Calu3 (cell line): ENCODE measurements around the gene SLC6A20. TPM values are rescaled to one million over a fixed set of nuclear protein-coding genes. Genes with fewer than 3 reads are reported as not detected.

Experiments
- BruUV-seq: library from RNA; stranded (reverse); fragments of 400-500 nt; replicated peaks from 2 replicates; lab custom pipeline; 2021; lab: Mats Ljungman, UMichigan
- CTCF ChIA-PET: fragments of 300-600 bp; sonication (Branson Sonifier 250); formaldehyde crosslinking; loops from one replicate; lab custom pipeline; 2022; ENCODE audit warnings: antibody characterized with exemption; lab: Charles Lee
- DNase-seq: peaks from one replicate; pipeline ENCODE4 v3.0.0; 2022
- H3K27ac Mint-ChIP-seq: one replicate; pipeline ENCODE4 v1.8.0; 2022; ENCODE audit warnings: mixed read lengths; ENCODE audit not compliant: unreplicated experiment
- H3K27me3 Mint-ChIP-seq: one replicate; pipeline ENCODE4 v1.8.0; 2022; ENCODE audit warnings: mixed read lengths; ENCODE audit not compliant: unreplicated experiment
- H3K36me3 Mint-ChIP-seq: one replicate; pipeline ENCODE4 v1.8.0; 2022; ENCODE audit warnings: mild to moderate bottlenecking, moderate library complexity, mixed read lengths; ENCODE audit not compliant: insufficient read depth, unreplicated experiment
- H3K4me1 Mint-ChIP-seq: one replicate; pipeline ENCODE4 v1.8.0; 2022; ENCODE audit warnings: mild to moderate bottlenecking, low read depth, mixed read lengths; ENCODE audit not compliant: unreplicated experiment
- H3K4me3 Mint-ChIP-seq: one replicate; pipeline ENCODE4 v1.8.0; 2022; ENCODE audit warnings: mild to moderate bottlenecking, low read depth, moderate library complexity, mixed read lengths; ENCODE audit not compliant: unreplicated experiment
- H3K9me3 Mint-ChIP-seq: one replicate; pipeline ENCODE4 v1.8.0; 2022; ENCODE audit warnings: low read depth, mixed read lengths; ENCODE audit not compliant: unreplicated experiment
- CTCF ChIP-seq: fragments of 200-600 bp; IDR thresholded peaks from one replicate; pipeline ENCODE4 v1.8.0; 2022; ENCODE audit warnings: antibody characterized with exemption; ENCODE audit not compliant: unreplicated experiment
- intact Hi-C: fragments of 100-400 bp; cut with micrococcal nuclease; formaldehyde crosslinking; loops from one replicate; pipeline ENCODE4 v1.10.0; 2022; ENCODE audit not compliant: unreplicated experiment
- total RNA-seq: library from RNA; stranded (reverse); gene quantifications from 2 replicates; pipeline ENCODE4 v1.2.3, GENCODE V29; 2022

SLC6A20 gene
- total RNA-seq, 1 experiment from 2014 or later, result 2.1 TPM

DNA sequence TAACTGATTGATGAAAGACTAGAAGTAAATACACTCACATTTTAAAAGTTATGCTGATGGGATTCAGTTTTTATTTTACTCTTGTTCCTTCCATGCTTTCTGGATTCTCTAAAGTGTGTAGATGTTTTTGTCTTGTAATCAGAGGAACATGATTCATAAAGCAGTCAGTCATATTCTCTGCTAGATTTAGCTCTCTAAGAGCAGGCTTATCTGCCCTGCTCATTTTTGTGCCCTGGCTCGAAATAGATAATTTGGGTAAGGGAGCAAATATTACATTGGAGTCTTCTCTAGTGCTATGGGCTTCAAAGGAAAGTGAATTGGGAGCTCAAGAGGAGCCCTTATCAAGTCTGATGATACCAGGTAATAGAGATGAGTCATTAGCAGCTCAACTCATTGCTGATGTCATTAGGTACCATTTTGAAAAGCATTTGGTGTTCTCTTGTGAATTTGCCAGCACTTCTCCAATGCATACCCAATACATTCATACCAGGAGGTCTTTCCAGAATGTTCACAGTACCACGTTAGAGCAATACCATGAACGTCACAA lies 79.5 kb downstream of the SLC6A20 start:
- intact Hi-C loops, result no loop called here
- H3K4me3 Mint-ChIP-seq, result no peak overlapping the region
- H3K36me3 Mint-ChIP-seq, result peaks cover 8% of the 10 kb centered on the region
- BruUV-seq, result no TSS peak
- no peak for DNase-seq
- H3K27ac Mint-ChIP-seq, result no peak overlapping the region
- no peaks in the 10 kb centered on the region for H3K27me3 Mint-ChIP-seq
- no peak for TF ChIP-seq CTCF
- CTCF ChIA-PET, result interaction anchor here (0.9 kb wide), 1 partner anchor 13 kb away, joined by 3 read pairs; no protein-coding TSS in a partner anchor
- no peaks in the 10 kb centered on the region for H3K9me3 Mint-ChIP-seq
- no peaks in the 10 kb centered on the region for H3K4me1 Mint-ChIP-seq

GRCh38 chr3:45715945-45716344 lies 80.4 kb downstream of the SLC6A20 start:
- BruUV-seq, result no TSS peak
- no peaks in the 10 kb centered on the region for H3K4me1 Mint-ChIP-seq
- CTCF ChIA-PET, result interaction anchor here (0.5 kb wide), 1 partner anchor 211 kb away, joined by 3 read pairs; no protein-coding TSS in a partner anchor
- no peak overlapping the region for H3K27ac Mint-ChIP-seq
- TF ChIP-seq CTCF, result no peak
- intact Hi-C loops, result no loop called here
- H3K27me3 Mint-ChIP-seq, result no peaks in the 10 kb centered on the region
- DNase-seq, result no peak
- no peak overlapping the region for H3K4me3 Mint-ChIP-seq
- H3K36me3 Mint-ChIP-seq, result peaks cover 15% of the 10 kb centered on the region
- H3K9me3 Mint-ChIP-seq, result no peaks in the 10 kb centered on the region

DNA sequence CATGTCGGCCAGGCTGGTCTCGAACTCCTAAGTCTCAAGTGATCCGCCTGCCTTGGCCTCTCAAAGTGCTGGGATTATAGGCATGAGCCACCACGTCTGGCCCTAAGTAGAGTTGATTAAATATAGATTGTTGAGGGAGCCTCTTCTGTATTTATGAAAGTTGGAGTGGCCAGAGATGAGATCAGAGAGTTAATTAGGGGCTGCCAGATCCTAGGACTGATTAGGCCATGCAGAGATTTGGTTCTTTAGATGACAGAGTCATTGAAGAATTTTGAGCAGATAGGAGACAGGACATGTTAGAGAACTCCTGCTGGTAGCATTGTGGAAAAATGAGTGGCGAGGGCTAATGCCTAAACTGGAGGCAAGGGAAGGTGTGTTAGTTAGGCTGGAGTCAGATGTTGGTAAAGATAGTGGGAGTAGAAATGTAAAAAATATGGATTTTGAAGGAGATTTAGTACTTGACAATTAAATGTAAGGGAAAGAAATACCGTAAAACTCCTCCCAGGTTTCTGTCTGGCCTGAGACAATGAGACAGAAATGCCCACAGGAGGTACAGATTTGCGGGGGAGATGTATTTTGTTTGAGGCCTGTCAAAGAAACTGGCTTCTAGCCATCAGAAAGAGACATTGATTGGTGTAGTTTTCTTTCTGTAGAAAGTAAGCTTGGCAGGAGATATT lies 83.8 kb downstream of the SLC6A20 start:
- Mint-ChIP-seq H3K9me3 (no peaks in the 10 kb centered on the region), H3K4me3 (no peak overlapping the region), H3K36me3 (peaks cover 18% of the 10 kb centered on the region), H3K27me3 (no peaks in the 10 kb centered on the region), H3K4me1 (no peaks in the 10 kb centered on the region), H3K27ac (no peak overlapping the region)
- intact Hi-C loops, result no loop called here
- no peak for DNase-seq
- BruUV-seq, result no TSS peak
- CTCF ChIA-PET, result interaction anchor here (1.3 kb wide), 1 partner anchor 24 kb away, joined by 4 read pairs; the partner anchor contains the start of gene SACM1L
- TF ChIP-seq CTCF, result no peak

GRCh38 chr3:45711931-45712330 lies 84.4 kb downstream of the SLC6A20 start:
- DNase-seq, result no peak
- BruUV-seq, result no TSS peak
- H3K27ac Mint-ChIP-seq, result no peak overlapping the region
- CTCF ChIA-PET, result no interaction called here
- H3K9me3 Mint-ChIP-seq, result no peaks in the 10 kb centered on the region
- no peak overlapping the region for H3K4me3 Mint-ChIP-seq
- no peaks in the 10 kb centered on the region for H3K27me3 Mint-ChIP-seq
- intact Hi-C loops, result no loop called here
- no peaks in the 10 kb centered on the region for H3K4me1 Mint-ChIP-seq
- no peak for TF ChIP-seq CTCF
- H3K36me3 Mint-ChIP-seq, result peaks cover 18% of the 10 kb centered on the region
